Smooth muscle cell (in vitro differentiated cells): ENCODE measurements around the gene ADAMTS2. TPM values are rescaled to one million over a fixed set of nuclear protein-coding genes. Genes with fewer than 3 reads are reported as not detected.

ENCODE experiments used
- DNase-seq: peaks from one replicate; lab custom pipeline; 2025; ENCODE audit not compliant: unreplicated experiment; lab: John Stamatoyannopoulos, UW
- H2AFZ ChIP-seq: fragments of 200-600 bp; sonication (generic); 2 replicates; pipeline ENCODE4 v1.6.0; 2016; ENCODE audit warnings: antibody characterized with exemption, low read depth, mild to moderate bottlenecking
- H3F3A ChIP-seq: fragments of 200-600 bp; sonication (generic); 2 replicates; pipeline ENCODE4 v1.6.0; 2017; ENCODE audit warnings: antibody characterized with exemption, low read depth
- H3K27ac ChIP-seq: fragments of 200-600 bp; sonication (generic); 2 replicates; pipeline ENCODE4 v1.5.1; 2016; ENCODE audit warnings: low read depth, mild to moderate bottlenecking
- H3K27me3 ChIP-seq: fragments of 200-600 bp; sonication (generic); 2 replicates; pipeline ENCODE4 v1.6.1; 2016; ENCODE audit warnings: low read depth, mild to moderate bottlenecking
- H3K36me3 ChIP-seq: fragments of 200-600 bp; sonication (generic); 2 replicates; pipeline ENCODE4 v1.5.1; 2016; ENCODE audit warnings: low read depth
- H3K4me1 ChIP-seq: fragments of 200-600 bp; sonication (generic); 2 replicates; pipeline ENCODE4 v1.5.1; 2016; ENCODE audit warnings: low read depth
- H3K4me2 ChIP-seq: fragments of 200-600 bp; sonication (generic); 2 replicates; pipeline ENCODE4 v1.6.0; 2016; ENCODE audit warnings: mild to moderate bottlenecking
- H3K4me3 ChIP-seq: fragments of 200-600 bp; sonication (generic); 2 replicates; pipeline ENCODE4 v1.5.1; 2016; ENCODE audit warnings: mild to moderate bottlenecking
- H3K79me2 ChIP-seq: fragments of 200-600 bp; sonication (generic); 2 replicates; pipeline ENCODE4 v1.6.0; 2016; ENCODE audit warnings: low read depth, mild to moderate bottlenecking
- H3K9ac ChIP-seq: fragments of 200-600 bp; sonication (generic); 2 replicates; pipeline ENCODE4 v1.6.0; 2016; ENCODE audit warnings: low read depth
- H3K9me3 ChIP-seq: fragments of 200-600 bp; sonication (generic); replicated peaks from 2 replicates; pipeline ENCODE4 v1.5.1; 2016; ENCODE audit warnings: low read depth
- H4K20me1 ChIP-seq: fragments of 200-600 bp; sonication (generic); 2 replicates; pipeline ENCODE4 v1.6.0; 2016; ENCODE audit warnings: low read depth
- WGBS: methylation state at CpG from one replicate; pipeline ENCODE4 v1.1.7; 2016; ENCODE audit warnings: low lambda C conversion rate; 5-methylcytosine and 5-hydroxymethylcytosine counted together
- polyA plus RNA-seq: library from polyadenylated mRNA; unstranded; fragments of >200 nt; fragmentation: Nextera tagmentation; extraction: Ambion mirVana; gene quantifications from 2 replicates; pipeline ENCODE4 v1.2.1, GENCODE V29; 2016
- total RNA-seq: library from RNA; depleted of rRNA; stranded (reverse); fragments of >200 nt; gene quantifications from 2 replicates; pipeline ENCODE4 v1.2.3, GENCODE V29; 2014
- TF ChIP-seq, protein P1 (sequence below): fragments of 200-600 bp; sonication (generic); IDR thresholded peaks from 2 replicates; pipeline ENCODE4 v1.5.1; 2017; ENCODE audit warnings: borderline replicate concordance, mild to moderate bottlenecking, antibody characterized with exemption; ENCODE audit not compliant: insufficient read depth, poor library complexity, severe bottlenecking

ADAMTS2 gene
- total and polyA plus RNA-seq, 2 experiments from 2014 or later: 22.8 to 37.5 TPM

DNA sequence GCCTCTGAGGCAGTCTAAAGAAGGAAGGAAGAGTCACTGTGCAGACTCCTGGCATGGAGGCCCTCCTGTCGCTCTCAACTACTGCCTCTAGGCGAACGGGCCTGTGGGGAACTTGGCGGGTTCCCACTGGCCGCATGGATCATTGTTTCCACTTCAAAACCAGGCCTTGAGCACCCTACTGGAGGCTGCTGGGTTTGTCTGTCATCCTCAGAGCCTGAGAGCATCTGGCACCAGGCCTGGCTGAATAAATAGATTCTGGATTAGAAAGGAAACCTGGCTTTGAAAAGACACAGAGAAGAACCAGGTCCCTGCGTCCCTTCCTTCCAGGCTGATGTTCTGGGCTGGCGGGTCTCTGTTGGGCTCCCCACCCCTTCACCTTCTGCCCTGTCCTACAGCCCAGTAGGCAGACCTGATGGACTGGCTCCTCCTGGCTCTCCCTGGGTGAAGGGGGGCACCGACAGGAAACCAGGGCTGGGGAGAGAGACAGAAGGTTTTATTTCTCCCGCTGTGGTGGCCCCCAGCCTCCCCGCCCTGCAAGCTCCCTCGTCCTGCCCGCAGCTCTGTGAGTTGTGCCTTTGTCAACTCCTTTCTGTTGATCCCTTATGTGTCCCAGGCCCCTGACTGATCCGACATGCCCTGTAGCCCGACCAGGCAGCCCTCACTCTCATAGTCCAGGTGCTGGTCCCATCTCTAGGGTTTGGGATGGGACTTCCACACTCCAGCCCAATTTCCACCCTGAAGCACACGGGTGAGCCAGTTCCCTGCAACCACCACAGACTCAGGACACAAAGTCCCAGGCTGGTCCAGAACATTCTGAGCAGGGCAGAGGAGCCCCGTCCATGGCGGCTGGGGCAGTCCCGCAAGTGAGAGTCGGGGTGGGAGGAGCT lies 50.1 kb downstream of the ADAMTS2 start:
- no peak overlapping the region for H2AFZ ChIP-seq
- H4K20me1 ChIP-seq: no peaks in the 10 kb centered on the region
- H3K36me3 ChIP-seq: no peaks in the 10 kb centered on the region
- no peaks in the 10 kb centered on the region for H3K9me3 ChIP-seq
- TF ChIP-seq, protein P1, sequence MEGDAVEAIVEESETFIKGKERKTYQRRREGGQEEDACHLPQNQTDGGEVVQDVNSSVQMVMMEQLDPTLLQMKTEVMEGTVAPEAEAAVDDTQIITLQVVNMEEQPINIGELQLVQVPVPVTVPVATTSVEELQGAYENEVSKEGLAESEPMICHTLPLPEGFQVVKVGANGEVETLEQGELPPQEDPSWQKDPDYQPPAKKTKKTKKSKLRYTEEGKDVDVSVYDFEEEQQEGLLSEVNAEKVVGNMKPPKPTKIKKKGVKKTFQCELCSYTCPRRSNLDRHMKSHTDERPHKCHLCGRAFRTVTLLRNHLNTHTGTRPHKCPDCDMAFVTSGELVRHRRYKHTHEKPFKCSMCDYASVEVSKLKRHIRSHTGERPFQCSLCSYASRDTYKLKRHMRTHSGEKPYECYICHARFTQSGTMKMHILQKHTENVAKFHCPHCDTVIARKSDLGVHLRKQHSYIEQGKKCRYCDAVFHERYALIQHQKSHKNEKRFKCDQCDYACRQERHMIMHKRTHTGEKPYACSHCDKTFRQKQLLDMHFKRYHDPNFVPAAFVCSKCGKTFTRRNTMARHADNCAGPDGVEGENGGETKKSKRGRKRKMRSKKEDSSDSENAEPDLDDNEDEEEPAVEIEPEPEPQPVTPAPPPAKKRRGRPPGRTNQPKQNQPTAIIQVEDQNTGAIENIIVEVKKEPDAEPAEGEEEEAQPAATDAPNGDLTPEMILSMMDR: no peak
- H3K27ac ChIP-seq: no peak overlapping the region
- no peak overlapping the region for H3K4me2 ChIP-seq
- no peaks in the 10 kb centered on the region for H3K27me3 ChIP-seq
- peaks cover 5% of the 10 kb centered on the region for H3K4me1 ChIP-seq
- no peak overlapping the region for H3K9ac ChIP-seq
- no peak for DNase-seq
- H3K4me3 ChIP-seq: no peak overlapping the region
- 86% methylated on average over 19 of the region's 19 CpGs for WGBS
- H3K79me2 ChIP-seq: no peaks in the 10 kb centered on the region
- H3F3A ChIP-seq: no peaks in the 10 kb centered on the region

DNA sequence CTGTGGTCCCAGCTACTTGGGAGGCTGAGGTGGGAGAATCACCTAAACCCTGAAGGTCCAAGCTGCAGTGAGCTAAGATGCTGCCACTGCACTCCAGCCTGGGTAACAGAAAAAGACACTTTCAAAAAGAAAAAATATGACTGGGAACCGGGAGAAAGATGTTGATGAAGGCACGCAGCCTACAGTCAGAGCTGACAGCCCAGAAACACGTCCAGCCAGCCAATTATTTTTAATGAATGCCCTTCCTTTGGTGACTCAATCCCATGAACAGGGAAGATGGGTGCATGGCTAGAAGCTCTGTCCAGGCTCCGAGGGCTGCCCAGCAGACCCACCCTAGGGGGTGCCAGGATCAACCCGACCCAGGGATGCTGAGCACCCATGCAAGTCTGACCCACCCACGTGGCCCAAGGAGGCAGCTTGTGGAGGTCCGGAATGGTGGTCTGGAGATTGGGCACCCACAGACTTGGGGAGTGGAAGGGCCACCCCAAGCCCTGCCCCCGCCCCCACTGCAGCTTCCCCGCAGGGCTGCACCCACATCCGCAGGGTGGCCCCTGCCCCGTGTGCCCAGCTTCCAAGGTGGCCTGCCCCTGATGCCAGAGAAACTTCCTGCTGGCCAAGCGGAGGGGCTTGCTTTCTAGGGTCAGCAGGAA lies 51.0 kb downstream of the ADAMTS2 start:
- Histone ChIP-seq H3K79me2 (no peaks in the 10 kb centered on the region), H3K36me3 (no peaks in the 10 kb centered on the region), H3K4me1 (peaks cover 5% of the 10 kb centered on the region), H3F3A (no peaks in the 10 kb centered on the region), H3K9ac (no peak overlapping the region), H3K4me3 (no peak overlapping the region), H3K27ac (no peak overlapping the region), H3K27me3 (no peaks in the 10 kb centered on the region), H4K20me1 (no peaks in the 10 kb centered on the region), H3K4me2 (no peak overlapping the region), H3K9me3 (no peaks in the 10 kb centered on the region), H2AFZ (no peak overlapping the region)
- TF ChIP-seq, protein P1: no peak
- no peak for DNase-seq
- WGBS: 92% methylated on average over 12 of the region's 12 CpGs

GRCh38 chr5:179292681-179293635 lies 52.3 kb downstream of the ADAMTS2 start:
- Histone ChIP-seq H3K27me3 (no peaks in the 10 kb centered on the region), H3K4me3 (no peak overlapping the region), H3K4me2 (no peak overlapping the region), H3F3A (no peaks in the 10 kb centered on the region), H3K79me2 (no peaks in the 10 kb centered on the region), H3K27ac (no peak overlapping the region), H3K9me3 (no peaks in the 10 kb centered on the region), H3K9ac (no peak overlapping the region), H4K20me1 (no peaks in the 10 kb centered on the region), H2AFZ (no peak overlapping the region), H3K36me3 (no peaks in the 10 kb centered on the region), H3K4me1 (peaks cover 5% of the 10 kb centered on the region)
- 68% methylated on average over 16 of the region's 16 CpGs for WGBS
- no peak for DNase-seq
- TF ChIP-seq, protein P1: no peak
